Prostate gland (tissue), 2 donors: ENCODE data around the gene LMOD2.

Experiments used
- POLR2A ChIP-seq: fragments of 450-650 bp; IDR thresholded peaks from one replicate; pipeline ENCODE4 v1.6.1; 2016; ENCODE audit warnings: antibody characterized with exemption, mild to moderate bottlenecking
- POLR2AphosphoS5 ChIP-seq: sonication (generic); formaldehyde crosslinking; IDR thresholded peaks from one replicate; pipeline ENCODE4 v1.6.1; 2017; ENCODE audit warnings: antibody characterized with exemption
- TF ChIP-seq, protein P1 (sequence below), 4 experiments: fragments of 200-600 bp in 2 of 4; fragments of 450-650 bp in 2 of 4; sonication (generic) in 2 of 4; IDR thresholded peaks; 1 replicate in 3 of 4; 2 replicates in 1 of 4; pipeline ENCODE4 v1.5.1; 2016 to 2019; ENCODE audit warnings: antibody characterized with exemption in 4 of 4, mild to moderate bottlenecking in 2 of 4, moderate library complexity in 2 of 4

DNA sequence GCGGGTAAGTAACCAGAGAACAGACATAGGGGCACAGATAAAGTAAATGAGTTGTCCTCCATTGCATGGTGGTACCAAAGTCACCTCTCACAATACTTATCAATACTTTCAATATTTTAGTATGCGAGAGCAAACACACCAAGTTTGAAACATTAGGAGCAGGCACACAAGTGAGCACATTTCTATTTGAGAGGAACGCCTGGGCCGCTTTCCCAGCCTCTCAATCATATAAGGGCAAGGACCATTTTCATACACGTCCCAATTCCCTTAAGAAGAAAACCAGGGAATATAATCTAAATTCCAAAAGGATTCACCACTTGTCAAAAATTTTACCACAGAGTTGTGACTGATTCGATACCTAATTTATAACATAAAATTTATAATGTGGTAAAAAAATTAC lies 7.5 kb downstream of the LMOD2 start:
- TF ChIP-seq, protein P1, sequence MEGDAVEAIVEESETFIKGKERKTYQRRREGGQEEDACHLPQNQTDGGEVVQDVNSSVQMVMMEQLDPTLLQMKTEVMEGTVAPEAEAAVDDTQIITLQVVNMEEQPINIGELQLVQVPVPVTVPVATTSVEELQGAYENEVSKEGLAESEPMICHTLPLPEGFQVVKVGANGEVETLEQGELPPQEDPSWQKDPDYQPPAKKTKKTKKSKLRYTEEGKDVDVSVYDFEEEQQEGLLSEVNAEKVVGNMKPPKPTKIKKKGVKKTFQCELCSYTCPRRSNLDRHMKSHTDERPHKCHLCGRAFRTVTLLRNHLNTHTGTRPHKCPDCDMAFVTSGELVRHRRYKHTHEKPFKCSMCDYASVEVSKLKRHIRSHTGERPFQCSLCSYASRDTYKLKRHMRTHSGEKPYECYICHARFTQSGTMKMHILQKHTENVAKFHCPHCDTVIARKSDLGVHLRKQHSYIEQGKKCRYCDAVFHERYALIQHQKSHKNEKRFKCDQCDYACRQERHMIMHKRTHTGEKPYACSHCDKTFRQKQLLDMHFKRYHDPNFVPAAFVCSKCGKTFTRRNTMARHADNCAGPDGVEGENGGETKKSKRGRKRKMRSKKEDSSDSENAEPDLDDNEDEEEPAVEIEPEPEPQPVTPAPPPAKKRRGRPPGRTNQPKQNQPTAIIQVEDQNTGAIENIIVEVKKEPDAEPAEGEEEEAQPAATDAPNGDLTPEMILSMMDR (IDR thresholded peaks at IDR 0.05) = no peak
- no peak for TF ChIP-seq POLR2A
- TF ChIP-seq POLR2AphosphoS5 = no peak
